Measurements from ENCODE around the gene HOXD3. TPM values are rescaled to one million over a fixed set of nuclear protein-coding genes. Genes with fewer than 3 reads are reported as not detected.
A peak's percentile ranks its signal among the peaks of the same experiment; 100 is the strongest.

The HOXD3 gene
- total RNA-seq, 2 donors from 2014 or later, result 2.2 to 5.3 TPM

DNA sequence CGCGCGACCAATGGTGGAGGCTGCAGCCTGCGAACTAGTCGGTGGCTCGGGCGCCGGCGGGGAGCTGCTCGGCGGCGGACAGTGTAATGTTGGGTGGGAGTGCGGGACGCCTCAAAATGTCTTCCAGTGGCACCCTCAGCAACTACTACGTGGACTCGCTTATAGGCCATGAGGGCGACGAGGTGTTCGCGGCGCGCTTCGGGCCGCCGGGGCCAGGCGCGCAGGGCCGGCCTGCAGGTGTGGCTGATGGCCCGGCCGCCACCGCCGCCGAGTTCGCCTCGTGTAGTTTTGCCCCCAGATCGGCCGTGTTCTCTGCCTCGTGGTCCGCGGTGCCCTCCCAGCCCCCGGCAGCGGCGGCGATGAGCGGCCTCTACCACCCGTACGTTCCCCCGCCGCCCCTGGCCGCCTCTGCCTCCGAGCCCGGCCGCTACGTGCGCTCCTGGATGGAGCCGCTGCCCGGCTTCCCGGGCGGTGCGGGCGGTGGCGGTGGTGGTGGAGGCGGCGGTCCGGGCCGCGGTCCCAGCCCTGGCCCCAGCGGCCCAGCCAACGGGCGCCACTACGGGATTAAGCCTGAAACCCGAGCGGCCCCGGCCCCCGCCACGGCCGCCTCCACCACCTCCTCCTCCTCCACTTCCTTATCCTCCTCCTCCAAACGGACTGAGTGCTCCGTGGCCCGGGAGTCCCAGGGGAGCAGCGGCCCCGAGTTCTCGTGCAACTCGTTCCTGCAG, 34.3 kb upstream of the HOXD3 start, which contains the start of gene HOXD9:
TSS of gene HOXD9 (plus strand) at position 37 of the 728 bp plus-strand sequence. CDS start at position 87, 50 bp downstream.
- no peak for DNase-seq (ENCODE audit: low spot score)
- H3K9me3 ChIP-seq, result no peaks in the 10 kb centered on the region
- H3K36me3 ChIP-seq, result no peaks in the 10 kb centered on the region
- intact Hi-C loops (cut with DNase I), result loop anchor here (5.0 to 10.0 kb wide), 2 partner anchors 514 to 692 kb away; no protein-coding TSS in a partner anchor
- H3K27me3 ChIP-seq (replicated peaks; ENCODE audit: insufficient read depth), result peaks cover 3% of the 10 kb centered on the region
- H3K4me3 ChIP-seq, result peak within 1 kb of the TSS; percentile 17 to 29
- TF ChIP-seq, protein P1, sequence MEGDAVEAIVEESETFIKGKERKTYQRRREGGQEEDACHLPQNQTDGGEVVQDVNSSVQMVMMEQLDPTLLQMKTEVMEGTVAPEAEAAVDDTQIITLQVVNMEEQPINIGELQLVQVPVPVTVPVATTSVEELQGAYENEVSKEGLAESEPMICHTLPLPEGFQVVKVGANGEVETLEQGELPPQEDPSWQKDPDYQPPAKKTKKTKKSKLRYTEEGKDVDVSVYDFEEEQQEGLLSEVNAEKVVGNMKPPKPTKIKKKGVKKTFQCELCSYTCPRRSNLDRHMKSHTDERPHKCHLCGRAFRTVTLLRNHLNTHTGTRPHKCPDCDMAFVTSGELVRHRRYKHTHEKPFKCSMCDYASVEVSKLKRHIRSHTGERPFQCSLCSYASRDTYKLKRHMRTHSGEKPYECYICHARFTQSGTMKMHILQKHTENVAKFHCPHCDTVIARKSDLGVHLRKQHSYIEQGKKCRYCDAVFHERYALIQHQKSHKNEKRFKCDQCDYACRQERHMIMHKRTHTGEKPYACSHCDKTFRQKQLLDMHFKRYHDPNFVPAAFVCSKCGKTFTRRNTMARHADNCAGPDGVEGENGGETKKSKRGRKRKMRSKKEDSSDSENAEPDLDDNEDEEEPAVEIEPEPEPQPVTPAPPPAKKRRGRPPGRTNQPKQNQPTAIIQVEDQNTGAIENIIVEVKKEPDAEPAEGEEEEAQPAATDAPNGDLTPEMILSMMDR (IDR thresholded peaks at IDR 0.05), result no peak
- TF ChIP-seq POLR2AphosphoS5 (IDR thresholded peaks at IDR 0.05) (no peak), POLR2A (IDR thresholded peaks at IDR 0.05) (no peak)
- peak within 1 kb of the TSS; percentile 29 to 62 for H3K27ac ChIP-seq
- H3K4me1 ChIP-seq (replicated peaks), result no peaks in the 10 kb centered on the region
- 62% methylated on average over 79 of the region's 84 CpGs for WGBS

DNA sequence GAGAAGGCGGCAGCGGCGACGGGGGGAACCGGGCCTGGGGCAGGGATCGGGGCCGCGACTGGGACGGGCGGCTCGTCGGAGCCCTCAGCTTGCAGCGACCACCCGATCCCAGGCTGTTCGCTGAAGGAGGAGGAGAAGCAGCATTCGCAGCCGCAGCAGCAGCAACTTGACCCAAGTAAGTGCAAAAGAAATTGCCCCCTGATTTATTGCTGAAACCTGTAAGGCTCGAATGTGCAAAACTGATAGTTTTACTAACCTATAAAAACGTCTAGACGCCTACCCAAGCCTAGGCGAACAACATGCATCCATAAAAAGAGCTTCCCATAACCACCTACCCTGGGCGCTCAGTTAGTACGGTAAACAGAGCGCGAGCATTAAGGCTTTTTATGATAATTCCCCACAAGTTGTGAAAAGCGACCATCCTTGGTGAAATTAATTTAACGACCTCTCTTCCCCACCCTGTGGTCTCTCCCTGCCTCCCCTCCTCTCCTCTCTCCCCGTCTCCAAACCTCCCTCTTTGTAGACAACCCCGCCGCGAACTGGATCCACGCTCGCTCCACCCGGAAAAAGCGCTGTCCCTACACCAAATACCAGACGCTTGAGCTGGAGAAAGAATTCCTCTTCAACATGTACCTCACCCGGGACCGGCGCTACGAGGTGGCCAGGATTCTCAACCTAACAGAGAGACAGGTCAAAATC, 33.5 kb upstream of the HOXD3 start:
- no peaks in the 10 kb centered on the region for H3K9me3 ChIP-seq
- H3K36me3 ChIP-seq, result no peaks in the 10 kb centered on the region
- peak overlapping the region; percentile 17 to 29 for H3K4me3 ChIP-seq
- DNase-seq (ENCODE audit: low spot score), result no peak
- 67% methylated on average over 40 of the region's 40 CpGs for WGBS
- no peaks in the 10 kb centered on the region for H3K4me1 ChIP-seq (replicated peaks)
- no peaks in the 10 kb centered on the region for H3K27me3 ChIP-seq (replicated peaks; ENCODE audit: insufficient read depth)
- TF ChIP-seq POLR2AphosphoS5 (IDR thresholded peaks at IDR 0.05), result no peak
- TF ChIP-seq POLR2A (IDR thresholded peaks at IDR 0.05), result no peak
- TF ChIP-seq, protein P1 (IDR thresholded peaks at IDR 0.05), result no peak
- intact Hi-C loops (cut with DNase I), result loop anchor here (5.0 to 10.0 kb wide), 2 partner anchors 514 to 691 kb away; no protein-coding TSS in a partner anchor
- peak overlapping the region in 1 of 2 donors; percentile 62 for H3K27ac ChIP-seq

DNA sequence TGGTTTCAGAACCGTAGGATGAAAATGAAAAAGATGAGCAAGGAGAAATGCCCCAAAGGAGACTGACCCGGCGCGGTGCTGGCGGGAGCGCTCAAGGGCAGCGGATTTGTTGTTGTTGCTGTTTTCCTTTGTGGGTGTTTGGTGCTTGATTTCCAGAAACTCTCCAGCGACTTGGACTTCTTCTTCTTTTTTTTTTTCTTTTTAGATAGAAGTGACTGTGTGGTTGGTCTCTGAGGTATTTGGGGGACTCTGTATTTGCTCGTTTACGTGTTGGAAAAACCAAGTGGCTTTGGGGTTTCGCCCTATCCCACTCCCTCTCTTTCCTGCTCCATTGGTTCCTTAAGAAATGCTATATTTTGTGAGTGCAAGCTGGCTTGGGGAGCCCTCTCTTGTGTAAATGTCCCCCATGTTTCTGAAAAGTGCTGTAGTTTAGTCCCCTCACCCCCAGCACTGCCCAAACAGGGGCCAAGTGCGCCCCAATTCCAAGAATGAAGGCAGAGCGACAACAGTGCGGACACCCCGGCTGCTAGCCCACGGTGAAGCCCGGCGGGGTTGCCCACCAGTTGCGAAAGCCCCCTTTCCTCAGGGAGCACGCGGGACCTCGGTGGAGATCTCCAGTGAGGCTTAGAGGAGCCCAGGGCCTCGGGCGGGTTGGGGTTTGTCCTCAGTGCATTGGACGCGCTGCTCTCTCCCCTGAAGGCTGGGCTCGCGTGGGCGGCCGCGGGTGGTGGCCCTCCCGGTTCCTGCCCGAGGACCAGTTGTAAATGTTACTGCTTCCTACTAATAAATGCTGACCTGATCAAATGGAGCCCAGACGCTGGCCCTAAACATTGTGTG, 32.8 kb upstream of the HOXD3 start:
- TF ChIP-seq, protein P1 (IDR thresholded peaks at IDR 0.05), result no peak
- TF ChIP-seq POLR2A (IDR thresholded peaks at IDR 0.05) (no peak), POLR2AphosphoS5 (IDR thresholded peaks at IDR 0.05) (no peak)
- intact Hi-C loops (cut with DNase I), result loop anchor here (5.0 to 10.0 kb wide), 2 partner anchors 513 to 690 kb away; no protein-coding TSS in a partner anchor
- no peak for DNase-seq (ENCODE audit: low spot score)
- 83% methylated on average over 34 of the region's 34 CpGs for WGBS
- Histone ChIP-seq H3K9me3 (no peaks in the 10 kb centered on the region), H3K4me3 (peak overlapping the region in 1 of 2 donors; percentile 29), H3K36me3 (no peaks in the 10 kb centered on the region), H3K27ac (peak overlapping the region in 1 of 2 donors; percentile 62), H3K4me1 (replicated peaks) (no peaks in the 10 kb centered on the region), H3K27me3 (replicated peaks; ENCODE audit: insufficient read depth) (no peaks in the 10 kb centered on the region)

DNA sequence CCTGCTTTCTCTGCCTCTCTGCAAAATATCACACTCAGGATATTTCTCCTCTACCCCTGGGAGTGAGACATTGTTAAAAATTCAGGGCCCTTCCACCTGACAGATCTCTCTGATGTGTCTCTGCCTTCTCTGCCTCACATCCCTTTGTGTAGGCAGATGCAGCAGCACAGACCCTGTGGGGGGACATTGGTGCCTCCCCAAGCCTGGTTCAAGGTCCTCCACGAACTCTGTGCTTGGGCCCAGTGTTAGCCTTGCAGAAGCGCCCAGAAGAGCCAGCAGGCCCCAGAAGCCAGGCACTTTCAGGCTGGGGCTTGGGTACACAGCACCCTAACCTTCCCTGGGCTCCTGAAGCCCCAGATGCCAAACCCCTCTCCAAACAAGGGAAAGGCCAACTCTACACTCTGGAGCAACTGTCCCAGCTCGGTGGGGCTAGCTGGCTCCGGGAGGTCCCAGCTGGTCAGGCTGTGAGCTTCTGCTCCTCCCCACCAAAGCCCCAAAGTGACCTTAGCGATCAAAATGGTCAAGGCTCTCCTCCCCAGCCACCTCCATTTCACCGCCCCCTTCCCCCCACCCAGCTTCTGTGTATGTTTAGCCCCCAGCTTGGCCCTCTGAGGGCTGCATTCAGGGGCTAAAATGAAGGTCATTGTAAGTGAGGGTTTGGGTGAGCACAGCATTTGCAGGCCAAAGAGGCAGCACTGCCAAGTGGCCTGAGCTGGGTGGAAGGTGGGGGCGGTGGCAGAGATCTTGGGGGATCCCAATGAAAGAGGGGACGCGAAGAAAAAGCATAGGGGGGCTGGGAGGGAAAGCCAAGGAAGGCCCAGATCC, 31.9 kb upstream of the HOXD3 start:
- no peak for DNase-seq (ENCODE audit: low spot score)
- Histone ChIP-seq H3K4me3 (no peak overlapping the region), H3K27ac (peak overlapping the region in 1 of 2 donors; percentile 62), H3K4me1 (replicated peaks) (no peaks in the 10 kb centered on the region), H3K36me3 (no peaks in the 10 kb centered on the region), H3K27me3 (replicated peaks; ENCODE audit: insufficient read depth) (no peaks in the 10 kb centered on the region), H3K9me3 (no peaks in the 10 kb centered on the region)
- intact Hi-C loops (cut with DNase I), result loop anchor here (5.0 to 10.0 kb wide), 3 partner anchors 512 to 1022 kb away; no protein-coding TSS in a partner anchor
- 78% methylated on average over 9 of the region's 9 CpGs for WGBS
- no peak for TF ChIP-seq POLR2AphosphoS5 (IDR thresholded peaks at IDR 0.05)
- TF ChIP-seq, protein P1 (IDR thresholded peaks at IDR 0.05), result no peak
- TF ChIP-seq POLR2A (IDR thresholded peaks at IDR 0.05), result no peak
